Glomerular endothelial cell (primary cell): ENCODE results near the gene DENND1A. TPM values are rescaled to one million over a fixed set of nuclear protein-coding genes. Genes with fewer than 3 reads are reported as not detected.

Experiments
- DNase-seq: peaks from one replicate; pipeline ENCODE4 v3.0.0-alpha.2; 2011; ENCODE audit warnings: low read depth, low spot score; ENCODE audit errors: extremely low read depth
- total RNA-seq: library from RNA; depleted of rRNA; stranded (reverse); fragments of >200 nt; gene quantifications from 2 replicates; pipeline ENCODE4 v1.2.3, GENCODE V29; 2015

The DENND1A gene
- total RNA-seq, 1 donor from 2014 or later = 18.1 TPM

DNA sequence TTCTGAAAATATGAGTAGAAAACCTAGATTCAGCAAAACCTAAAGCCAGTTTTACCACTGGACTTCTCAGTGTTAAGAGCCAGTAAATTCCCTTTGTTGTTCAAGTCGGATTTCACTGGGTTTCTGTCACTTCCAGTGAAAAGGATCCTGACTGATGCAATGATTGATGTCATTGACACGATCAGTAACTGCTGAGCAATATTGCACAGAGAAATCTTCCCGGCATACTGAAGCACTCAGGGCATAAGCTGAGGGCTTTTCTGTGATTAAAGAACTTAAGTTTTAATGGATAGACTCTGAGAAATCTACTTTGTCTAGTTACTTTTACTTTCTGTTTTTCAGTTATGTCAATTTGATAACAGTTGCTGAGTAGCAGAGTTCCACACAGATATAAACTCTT is 61.9 kb downstream of the DENND1A start:
- DNase-seq = no peak

DNA sequence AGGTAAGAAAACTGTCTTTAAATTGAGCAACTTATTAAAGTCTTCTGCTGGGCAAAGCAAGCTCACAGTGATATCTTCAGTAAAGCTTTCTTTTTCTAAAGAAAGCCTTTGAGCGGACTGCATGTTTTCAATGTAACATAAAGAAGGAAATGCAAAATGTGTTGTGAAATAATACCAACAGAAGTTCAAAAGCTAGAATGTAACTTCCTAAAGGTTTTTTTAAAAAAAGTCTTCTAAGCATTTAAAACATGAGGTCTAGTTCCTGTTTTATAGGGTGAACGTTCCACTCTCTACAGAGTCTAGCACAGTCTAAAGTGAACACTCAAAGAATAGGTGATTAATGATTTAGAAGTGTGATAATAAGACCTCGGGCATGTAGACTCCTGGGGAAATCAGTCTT is 62.9 kb downstream of the DENND1A start:
- DNase-seq = no peak

DNA sequence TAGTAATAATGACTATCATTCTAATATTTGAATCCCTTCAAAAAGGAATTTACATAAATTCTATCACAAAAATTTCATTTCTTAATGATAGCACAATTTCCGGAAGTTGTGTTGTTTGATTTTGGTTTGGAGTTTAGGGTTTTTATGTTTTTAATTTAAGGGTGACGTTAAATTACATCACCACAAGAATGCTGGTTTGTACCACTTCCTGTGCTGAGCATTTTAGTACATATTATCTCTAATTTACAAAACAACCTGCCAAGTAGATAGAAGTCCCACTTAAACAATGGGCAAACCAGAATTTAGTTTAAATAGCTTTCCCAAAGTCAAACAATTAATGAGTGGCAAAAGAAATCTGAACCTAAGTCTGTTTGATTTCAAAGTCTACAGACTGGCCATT is 63.4 kb downstream of the DENND1A start:
- DNase-seq = no peak

DNA sequence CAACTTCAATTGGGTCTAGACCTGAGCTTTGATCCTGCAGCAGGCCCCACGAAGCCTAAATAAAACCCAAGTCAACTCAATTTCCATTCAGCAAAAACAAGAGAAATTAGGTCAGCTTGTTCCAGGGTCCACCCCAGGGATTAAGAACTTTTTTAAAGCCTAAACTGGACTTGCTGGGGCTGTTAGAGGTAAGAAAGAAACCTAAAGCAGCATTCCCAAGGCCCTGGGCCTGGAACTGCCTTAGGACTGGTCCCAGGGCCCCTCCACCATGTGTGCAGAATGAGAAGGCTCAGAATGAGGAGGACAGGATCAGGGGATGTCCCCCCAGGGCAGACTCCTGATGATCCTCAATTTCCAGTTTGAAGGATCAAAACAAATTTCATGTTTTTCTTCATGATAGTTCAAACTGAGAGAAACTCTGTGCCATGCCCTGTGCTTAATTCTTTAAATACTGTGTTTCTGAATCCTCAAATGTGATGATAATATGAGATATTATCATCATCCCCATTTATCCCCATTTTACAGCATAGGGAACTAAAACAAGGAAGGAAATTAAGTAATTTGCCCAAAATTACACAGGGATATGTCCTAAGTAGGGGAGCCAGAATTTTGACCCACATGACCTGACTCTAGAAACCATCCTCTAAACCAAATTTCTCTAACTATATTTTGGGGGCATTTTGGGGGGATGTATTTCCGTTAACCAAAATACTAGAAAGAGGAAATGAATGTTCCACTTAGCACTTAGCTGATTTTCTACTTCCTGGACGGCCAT is 64.5 kb downstream of the DENND1A start:
- DNase-seq = no peak

DNA sequence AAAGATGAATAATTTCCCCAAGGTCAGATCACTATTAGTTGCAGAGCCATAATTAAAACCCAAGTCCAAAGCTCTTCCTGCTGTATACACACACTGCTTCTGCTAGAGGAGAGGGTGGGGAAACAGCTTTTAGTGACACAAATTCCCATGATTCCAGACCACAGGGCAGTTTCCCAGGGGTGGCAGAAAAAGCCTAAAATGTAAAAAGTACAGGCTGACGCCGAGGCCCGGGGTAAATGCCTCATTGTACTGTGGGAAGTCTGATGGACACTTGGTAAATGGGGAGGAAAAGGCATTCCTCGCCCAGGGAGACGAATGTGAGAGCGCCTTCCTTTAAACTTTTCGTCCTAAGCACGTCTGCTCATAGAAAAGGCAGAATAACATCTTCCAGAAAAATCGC is 65.7 kb downstream of the DENND1A start:
- no peak for DNase-seq

DNA sequence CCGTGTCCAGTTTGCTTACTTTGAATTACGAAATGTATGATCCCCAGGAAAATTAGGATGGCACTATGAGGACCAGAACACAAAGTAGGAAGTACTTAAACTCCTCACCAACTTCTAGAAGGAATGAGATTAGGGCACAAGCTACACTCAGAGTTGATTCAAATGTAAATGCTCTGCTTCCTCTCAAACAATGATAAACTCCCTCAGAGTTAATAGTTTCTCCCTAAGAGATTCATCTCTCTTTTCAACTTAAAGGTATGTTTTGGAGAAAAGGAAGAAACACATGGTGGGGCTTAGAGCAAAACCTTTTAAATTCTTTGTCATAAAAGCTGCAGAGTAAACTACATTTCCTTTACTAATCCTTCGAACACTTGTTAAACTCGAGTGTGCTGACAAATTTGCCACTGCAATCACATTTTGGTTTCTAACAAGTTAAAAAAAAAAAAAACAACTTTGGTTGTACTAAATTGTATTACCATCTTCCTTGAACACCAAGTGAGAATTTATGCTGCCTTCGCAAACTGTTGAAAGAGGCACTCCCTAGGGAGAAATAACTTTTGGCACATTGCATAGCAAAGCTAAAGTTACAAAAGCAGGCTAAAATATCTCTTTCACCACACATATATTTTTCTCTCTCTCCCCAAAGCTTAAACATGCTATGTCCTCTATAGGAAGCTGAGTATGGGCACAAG is 66.6 kb downstream of the DENND1A start:
- no peak for DNase-seq

DNA sequence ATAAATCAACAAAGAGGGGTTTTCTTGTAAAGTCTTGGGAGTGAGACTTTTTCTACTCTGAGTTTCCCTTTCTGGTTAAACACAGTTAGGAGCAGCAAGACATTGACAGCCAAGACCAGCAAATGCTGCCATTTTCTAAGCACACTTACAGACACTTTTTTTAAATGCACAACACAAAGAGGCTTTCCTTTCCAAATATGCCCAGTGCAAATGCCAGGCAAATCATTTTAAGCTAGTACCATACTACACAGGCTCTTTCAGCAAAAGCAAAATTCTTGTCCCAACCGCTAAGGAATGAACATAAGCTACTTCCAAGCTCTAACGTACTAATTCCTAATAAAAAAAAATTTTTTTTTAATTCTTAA is 68.2 kb downstream of the DENND1A start:
- DNase-seq = no peak

DNA sequence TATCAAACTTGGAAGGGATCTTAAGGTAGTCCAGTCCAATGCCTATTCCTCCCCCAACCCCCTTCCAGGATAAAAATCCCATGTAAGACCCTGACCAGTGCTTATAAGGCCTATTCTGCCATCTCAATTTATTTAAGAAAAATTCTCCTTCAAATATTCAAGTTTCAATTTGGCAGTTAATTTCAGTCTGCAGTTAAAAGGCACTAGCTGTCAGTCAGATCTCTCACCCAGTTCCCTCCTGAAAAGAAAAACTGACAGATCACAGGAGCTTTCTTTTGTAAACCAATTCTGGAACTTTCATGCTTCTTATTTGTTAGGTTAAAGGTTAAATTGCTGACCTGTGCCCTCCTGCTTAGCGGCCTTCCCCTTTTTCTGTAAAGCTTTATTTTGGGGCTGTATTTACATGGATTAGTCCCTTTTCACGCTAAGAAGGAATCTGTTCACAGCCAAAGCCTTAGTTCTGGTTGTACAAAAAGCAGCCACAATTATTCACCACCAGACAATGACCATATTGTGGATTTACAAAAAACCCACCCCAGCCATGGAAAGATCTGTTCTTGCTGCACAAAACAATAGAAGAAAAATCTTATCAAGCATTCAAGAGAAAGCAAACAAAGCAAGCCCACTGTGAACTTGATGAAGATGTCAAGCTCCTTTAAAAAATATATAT is 68.7 kb downstream of the DENND1A start:
- no peak for DNase-seq

DNA sequence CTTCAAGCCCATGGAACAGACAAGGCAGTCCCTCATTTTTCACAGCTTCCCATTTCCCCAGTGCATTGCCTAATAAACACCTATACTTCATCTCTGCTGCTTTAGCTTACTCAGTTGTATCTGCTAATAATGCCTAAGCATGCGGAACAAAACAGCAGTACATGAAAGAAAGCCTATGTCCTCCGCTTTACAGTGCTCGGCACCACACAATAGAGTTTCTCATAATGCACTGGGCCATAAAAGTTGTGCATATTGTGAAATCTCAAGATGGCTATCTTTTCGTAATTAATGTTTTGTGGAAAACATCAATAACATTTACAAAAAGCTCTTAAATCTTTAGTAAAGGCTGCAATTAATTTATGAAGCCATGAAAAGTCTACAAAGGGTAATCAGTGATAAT is 69.3 kb downstream of the DENND1A start:
- no peak for DNase-seq

DNA sequence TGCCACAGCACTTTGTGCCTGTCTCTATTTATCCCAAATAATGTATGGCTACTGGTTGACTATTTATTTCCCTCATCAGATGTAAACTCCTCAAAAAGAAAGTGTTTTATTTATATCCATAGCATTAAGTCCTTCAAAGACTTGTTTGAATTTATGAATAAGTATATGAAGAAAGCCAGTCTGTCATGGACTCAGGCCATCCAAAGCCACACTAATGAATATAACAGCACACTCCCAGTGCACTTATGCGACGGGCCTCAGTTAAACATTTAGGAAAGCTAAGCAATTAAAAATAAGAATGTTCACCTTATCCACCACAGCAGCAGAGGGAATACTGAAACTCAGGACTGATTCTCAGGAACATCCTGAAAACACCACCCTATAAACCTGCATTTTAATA is 77.5 kb downstream of the DENND1A start:
- DNase-seq = no peak

DNA sequence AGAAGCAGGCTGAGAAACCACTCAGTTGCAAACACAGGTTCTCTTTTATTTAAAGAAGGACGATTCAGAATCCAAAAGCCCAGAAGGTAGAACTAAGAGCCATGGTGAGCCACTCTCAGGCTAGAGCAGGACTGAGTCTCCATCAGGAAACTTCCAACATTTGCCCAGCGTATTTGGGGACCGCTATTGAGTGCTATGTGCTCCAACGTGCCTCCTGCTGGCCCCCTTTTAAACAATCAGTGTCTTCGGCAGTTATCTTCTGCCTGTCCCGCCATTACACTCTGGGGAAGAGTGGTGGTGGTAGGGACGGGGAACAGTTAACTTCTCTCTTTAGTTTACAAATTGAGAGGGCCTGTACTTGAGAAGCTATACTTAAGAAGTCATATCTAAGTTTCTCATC is 78.1 kb downstream of the DENND1A start:
- DNase-seq = no peak

DNA sequence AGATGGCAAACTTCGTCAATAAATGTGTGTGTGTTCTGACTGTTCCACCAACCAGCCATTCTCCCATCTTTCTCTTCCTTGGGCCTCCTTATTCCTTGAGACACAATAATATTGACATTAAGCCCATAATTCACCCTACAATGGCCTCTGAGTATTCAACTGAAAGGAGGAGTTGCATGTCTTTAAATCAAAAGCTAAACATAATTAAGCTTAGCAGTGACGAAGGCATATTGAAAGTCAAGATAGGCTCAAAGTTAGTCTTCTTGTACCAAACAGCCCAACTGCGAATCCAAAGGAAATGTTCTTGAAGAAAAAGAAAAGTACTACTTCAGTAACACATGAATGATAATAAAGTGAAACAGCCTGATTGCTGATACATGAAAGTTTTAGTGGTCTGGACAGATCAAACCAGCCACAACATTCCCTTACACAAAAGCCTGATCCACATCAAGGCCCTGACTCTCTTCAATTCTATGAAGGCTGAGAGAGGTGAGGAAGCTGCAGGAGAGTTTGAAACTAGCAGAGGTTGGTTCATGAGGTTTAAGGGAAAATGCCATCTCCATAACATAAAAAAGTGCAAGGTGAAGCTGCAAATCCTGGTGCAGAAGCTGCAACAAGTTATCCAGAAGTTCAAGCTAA is 81.4 kb downstream of the DENND1A start:
- no peak for DNase-seq

DNA sequence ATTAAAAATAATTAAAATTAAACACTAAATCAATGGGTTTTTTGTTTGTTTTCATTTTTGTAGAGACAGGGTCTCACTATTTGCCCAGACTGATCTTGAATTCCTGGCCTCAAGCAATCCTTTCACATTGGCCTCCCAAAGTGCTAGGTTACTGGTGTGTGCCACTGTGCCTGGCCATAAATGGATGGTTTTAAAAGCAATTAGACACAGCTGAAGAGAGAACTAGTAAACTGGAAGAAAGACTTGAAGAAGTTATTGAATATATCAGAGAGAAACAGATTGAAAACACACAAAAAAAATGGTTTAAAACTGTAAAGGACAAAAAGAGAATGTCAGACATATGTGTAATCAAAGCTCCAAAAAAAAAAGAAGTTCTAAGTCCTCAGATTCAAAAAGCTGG is 83.0 kb downstream of the DENND1A start:
- DNase-seq = no peak

DNA sequence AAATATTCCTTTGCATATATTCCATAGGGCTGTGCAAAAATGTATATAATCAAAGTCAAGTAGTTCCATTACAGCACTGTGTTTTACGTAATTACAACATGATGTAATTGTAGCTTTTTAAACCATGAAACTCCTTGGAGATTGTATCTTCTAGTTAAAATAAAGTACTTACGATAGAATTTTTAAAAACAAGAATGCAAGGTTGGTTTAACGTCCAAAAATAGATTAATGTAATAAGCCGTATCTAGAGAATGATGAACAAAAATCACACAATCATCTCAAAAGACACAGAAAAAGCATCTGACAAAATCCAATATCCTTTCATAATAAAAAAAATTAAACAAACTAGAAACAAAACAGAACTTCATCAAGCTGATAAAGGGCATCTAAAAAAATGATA is 86.2 kb downstream of the DENND1A start:
- no peak for DNase-seq

DNA sequence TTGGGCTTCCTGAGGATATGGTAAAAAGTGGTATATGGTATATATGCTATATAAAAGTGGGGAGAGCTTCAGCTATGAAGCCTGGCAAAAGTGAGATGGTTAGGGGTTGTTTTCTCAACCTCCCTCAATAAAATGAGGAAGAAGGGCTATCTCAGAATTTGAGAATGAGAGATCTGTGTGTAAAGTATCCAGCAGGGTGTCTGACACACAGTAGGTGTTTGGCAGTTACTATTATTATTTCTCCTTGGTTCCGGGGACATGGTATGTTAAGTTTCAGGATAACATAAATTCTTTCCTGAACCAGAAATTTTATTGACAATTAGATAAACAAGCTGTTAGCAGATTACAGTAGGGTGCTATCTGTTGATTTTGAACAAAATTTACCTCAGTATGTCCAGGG is 94.1 kb downstream of the DENND1A start:
- no peak for DNase-seq

DNA sequence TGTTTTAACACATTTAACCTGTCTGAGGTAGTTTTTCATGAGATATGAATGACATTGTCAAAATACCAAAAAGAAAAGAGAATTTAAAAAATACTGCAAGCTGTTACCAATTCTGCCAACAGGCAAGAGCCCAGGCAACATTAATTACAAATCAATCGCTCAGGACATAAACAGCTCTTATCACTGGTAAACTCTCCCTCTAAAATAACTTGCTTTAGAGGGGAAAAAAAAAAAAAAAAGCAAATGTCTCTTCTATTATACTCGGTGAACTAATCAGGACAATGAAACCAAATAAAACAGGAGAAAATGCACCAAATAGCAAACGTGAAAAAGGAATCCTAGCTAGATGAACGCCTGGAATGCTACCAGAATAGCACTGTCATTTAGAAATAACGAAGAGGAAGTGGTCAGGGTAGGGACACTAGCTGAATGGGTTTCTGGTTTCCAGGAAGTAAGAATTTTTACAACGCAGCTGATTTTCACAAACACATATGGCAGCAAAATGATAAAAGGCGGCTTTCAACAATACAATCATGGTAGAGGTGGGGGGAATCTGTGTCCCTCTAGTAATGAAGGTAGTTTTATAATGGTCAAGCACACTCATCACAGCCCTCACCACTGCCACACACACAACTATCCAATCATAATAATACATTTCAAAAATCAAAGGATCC is 94.9 kb downstream of the DENND1A start:
- no peak for DNase-seq

DNA sequence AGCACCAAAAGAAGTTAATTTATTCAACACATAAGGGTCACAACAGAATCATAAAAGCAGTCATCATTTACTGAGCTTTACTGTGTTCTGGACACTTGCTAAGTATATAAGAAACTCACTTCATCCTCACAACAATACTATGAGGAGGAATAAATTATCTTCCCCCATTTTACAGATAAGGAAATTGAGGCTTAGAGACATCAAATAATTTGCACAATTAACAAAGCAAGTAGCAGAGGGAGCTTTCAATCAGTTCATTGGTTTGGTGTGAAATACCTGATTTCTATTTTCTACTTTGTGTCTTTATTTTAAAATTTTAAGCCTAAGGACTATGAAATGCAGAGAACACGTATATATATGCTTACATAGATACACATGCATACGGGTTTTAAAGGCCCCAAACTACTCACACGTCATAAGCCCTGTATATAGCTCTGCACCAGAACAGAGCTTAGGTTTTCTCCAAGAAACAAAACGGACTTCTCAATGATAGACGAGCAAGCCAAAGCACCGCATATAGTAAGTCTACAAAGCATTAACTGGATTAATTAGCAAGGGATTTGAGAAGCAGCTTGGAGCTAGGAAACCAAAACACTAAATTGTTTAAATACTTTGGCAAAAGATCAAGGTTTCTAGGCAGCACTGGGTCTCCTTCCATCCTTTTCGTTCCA is 95.6 kb downstream of the DENND1A start:
- DNase-seq = no peak

DNA sequence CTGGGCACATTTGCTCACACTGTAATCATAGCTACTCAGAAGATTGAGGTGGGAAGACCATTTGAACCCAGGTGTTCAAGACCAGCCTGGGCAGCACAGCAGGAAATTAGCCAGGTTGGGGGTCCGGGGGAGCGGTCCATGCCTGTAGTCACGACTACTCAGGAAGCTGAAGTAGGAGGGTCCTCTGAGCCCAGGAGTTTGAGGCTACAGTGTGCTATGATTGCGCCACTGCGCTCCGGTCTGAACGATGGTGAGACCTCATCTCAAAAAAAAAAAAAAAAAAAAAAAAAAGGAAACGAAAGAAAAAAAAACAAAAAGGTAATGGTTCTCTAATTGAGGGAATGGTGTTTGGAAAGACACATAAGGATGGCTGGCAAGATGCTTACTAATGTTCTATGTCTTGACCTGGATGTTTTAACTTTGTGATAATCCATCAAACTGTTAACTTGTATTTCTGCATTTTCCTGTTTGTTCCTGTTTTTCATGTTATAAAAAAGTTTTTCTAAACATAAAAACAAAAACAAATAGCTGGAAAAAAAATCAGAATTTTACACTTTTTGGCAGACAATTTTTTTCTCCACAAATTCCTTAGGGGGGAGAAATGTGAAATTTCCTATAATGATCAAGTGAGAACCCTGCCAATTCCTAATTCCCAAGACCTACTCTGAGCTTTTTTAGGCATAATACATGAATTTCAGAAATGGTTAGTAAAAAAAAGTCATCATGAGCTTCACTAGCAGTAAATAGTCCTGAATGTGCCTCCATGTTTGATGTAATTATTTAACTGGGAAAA is 96.9 kb downstream of the DENND1A start:
- no peak for DNase-seq

DNA sequence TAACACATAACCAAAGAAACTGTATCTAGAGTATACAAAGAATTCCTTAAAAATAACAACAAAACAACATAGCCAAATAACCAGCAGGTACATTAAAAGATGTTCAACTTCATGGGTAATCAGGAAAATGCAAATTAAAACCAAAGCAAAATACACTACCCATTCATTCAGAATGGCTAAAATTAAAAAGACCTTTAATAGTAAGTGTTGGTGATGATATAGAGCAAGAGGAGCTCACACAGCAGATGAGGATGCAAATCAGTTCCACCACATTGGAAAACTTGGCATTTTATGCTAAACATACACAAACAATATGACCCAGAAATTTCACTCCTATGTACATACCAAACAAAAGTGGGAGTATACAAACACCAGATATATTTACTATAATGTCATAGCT is 97.8 kb downstream of the DENND1A start:
- no peak for DNase-seq

DNA sequence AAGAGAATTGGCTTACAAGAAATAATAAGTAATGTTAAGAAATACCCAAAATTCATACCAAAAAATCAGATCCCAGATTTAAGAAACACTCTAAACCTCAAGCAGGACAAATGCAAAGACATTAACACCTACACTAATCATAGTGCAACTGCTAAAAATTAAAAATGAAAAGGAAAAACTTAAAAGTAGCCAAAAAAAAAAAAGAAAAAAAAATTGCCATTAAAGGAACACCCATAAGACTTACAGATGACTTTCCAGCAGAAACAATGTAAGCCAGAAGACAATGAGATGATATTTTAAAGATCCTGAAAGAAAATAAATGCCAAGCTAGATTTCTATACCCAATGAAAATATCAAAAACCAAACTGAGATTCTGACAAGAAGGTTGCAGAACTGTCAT is 101.5 kb downstream of the DENND1A start:
- DNase-seq = no peak
